A673 (cell line): ENCODE results near the gene SYPL2.

Source experiments
- EZH2 ChIP-seq: fragments of 200-600 bp; sonication (generic); IDR thresholded peaks from 2 replicates; pipeline ENCODE4 v1.6.1; 2017; ENCODE audit warnings: borderline replicate concordance, low read depth, mild to moderate bottlenecking, mixed read lengths, antibody characterized with exemption, low read length; ENCODE audit not compliant: poor library complexity, severe bottlenecking
- TF ChIP-seq, protein P1 (sequence below): fragments of 300-800, 200-600 bp; sonication (generic); conservative IDR thresholded peaks from 2 replicates; pipeline ENCODE4 v1.5.1; 2017; ENCODE audit warnings: low read depth, mild to moderate bottlenecking, antibody characterized with exemption, low read length, moderate library complexity, mixed read lengths

DNA sequence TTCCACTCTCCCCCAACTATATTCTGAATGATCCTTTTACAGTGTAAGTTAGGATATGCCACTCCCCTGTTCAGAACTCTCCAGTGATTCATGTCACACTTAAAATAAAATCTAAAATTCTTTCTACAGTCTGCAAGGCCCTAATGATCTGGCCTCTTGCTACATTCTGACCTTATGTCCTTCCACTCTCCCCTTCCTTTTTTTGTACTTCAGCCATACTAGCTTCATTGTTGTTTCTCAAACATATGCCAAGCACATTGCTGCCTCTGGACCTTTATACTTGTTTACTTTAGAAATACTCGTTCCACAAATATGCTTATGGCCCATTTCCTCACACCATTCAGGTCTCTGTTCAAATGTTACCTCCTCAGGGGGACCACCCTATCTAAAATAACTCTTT is 25.3 kb upstream of the SYPL2 start:
- no peak for TF ChIP-seq EZH2
- TF ChIP-seq, protein P1, sequence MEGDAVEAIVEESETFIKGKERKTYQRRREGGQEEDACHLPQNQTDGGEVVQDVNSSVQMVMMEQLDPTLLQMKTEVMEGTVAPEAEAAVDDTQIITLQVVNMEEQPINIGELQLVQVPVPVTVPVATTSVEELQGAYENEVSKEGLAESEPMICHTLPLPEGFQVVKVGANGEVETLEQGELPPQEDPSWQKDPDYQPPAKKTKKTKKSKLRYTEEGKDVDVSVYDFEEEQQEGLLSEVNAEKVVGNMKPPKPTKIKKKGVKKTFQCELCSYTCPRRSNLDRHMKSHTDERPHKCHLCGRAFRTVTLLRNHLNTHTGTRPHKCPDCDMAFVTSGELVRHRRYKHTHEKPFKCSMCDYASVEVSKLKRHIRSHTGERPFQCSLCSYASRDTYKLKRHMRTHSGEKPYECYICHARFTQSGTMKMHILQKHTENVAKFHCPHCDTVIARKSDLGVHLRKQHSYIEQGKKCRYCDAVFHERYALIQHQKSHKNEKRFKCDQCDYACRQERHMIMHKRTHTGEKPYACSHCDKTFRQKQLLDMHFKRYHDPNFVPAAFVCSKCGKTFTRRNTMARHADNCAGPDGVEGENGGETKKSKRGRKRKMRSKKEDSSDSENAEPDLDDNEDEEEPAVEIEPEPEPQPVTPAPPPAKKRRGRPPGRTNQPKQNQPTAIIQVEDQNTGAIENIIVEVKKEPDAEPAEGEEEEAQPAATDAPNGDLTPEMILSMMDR, result no peak
